RCC 7860 (cell line): ENCODE measurements around the gene NPEPPS.

Source experiments
- DNase-seq: peaks from one replicate; pipeline ENCODE4 v3.0.0-alpha.2; 2015; ENCODE audit warnings: low spot score
- FAIRE-seq: peaks from 2 replicates; lab custom pipeline; 2012; peaks lifted over from hg19 to GRCh38; lab: Jason Lieb, UNC

NPEPPS gene

GRCh38 chr17:47654991-47655390, 124.1 kb downstream of the NPEPPS start:
- DNase-seq (no peak), FAIRE-seq (no peak)

- DNase-seq (no peak), FAIRE-seq (no peak)
Observed at GRCh38 chr17:47660064-47660492, 129.2 kb downstream of the NPEPPS start.

- DNase-seq (peak; percentile 54), FAIRE-seq (no peak)
Observed at GRCh38 chr17:47663912-47664623, 133.2 kb downstream of the NPEPPS start.

- no peak for FAIRE-seq
Observed at GRCh38 chr17:47664624-47664941, 133.7 kb downstream of the NPEPPS start.

GRCh38 chr17:47665655-47666054, 134.7 kb downstream of the NPEPPS start:
- no peak for FAIRE-seq

More at GRCh38 chr17:47664624-47664941, 133.7 kb downstream of the NPEPPS start:
- no peak for DNase-seq

GRCh38 chr17:47669081-47669480, 138.2 kb downstream of the NPEPPS start:
- FAIRE-seq (no peak), DNase-seq (no peak)

More at GRCh38 chr17:47665655-47666054, 134.7 kb downstream of the NPEPPS start:
- no peak for DNase-seq

- no peak for DNase-seq
- FAIRE-seq, result no peak
Observed at GRCh38 chr17:47670064-47670463, 139.2 kb downstream of the NPEPPS start.
